GM21529 (cell line): ENCODE measurements around the gene COP1.

Source experiments
- ATAC-seq: cut with Tn5 transposase; IDR thresholded peaks from one replicate; pipeline ENCODE4 v1.9.1; 2021; ENCODE audit not compliant: unreplicated experiment

The COP1 gene

GRCh38 chr1:175904808-175905207, 302.3 kb downstream of the COP1 start:
- ATAC-seq: no peak

GRCh38 chr1:175902281-175902680, 304.8 kb downstream of the COP1 start:
- no peak for ATAC-seq

DNA sequence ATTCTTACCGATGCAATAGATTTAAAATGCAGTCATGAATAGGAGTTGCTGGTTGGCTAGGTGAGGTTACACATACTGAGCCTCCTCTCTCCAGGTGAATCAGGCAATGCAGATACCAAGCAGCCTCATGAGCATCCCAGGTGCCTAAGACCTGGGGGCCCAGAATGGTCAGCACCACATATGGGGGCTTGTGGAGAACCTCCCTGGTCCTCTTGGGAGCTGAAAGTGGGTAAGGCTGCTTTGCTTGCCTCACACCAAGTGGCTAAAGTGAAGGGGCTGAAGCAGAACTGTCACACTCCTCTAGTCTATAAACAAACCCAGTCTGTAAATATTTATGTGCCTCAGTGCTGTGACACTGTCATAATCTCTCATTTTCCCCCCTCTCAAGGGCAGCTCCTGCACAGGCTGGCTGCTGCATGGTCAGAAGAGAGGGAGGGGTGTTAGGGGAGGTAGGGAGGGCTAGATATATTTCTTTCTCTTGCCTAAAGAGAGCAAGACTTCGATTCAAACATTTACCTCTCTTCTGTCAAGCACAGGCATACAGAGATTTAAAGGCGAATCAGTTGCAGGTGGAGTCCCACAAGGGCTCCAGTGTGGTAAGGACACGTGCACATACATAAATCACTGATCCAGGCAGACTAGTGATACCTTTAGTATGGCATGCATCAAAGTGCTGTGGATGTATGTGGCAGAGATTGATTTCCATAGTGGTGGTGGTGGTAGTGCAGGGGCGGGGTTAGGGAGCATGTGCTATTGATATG, 305.8 kb downstream of the COP1 start:
- no peak for ATAC-seq

- ATAC-seq: no peak
These were observed 306.9 kb downstream of the COP1 start for GRCh38 chr1:175900171-175900570.

GRCh38 chr1:175895966-175896365, 311.1 kb downstream of the COP1 start:
- ATAC-seq: no peak
